NCI-H2107 (cell line): ENCODE measurements around the gene HFE.
"Not testable (repeated sequence)": the region's sequence is repeated elsewhere in the genome, so short reads cannot be mapped to it uniquely, and the experiment has no call there.

Source experiments
- DNase-seq: peaks from one replicate; lab custom pipeline; 2025; lab: John Stamatoyannopoulos, UW

The HFE gene

DNA sequence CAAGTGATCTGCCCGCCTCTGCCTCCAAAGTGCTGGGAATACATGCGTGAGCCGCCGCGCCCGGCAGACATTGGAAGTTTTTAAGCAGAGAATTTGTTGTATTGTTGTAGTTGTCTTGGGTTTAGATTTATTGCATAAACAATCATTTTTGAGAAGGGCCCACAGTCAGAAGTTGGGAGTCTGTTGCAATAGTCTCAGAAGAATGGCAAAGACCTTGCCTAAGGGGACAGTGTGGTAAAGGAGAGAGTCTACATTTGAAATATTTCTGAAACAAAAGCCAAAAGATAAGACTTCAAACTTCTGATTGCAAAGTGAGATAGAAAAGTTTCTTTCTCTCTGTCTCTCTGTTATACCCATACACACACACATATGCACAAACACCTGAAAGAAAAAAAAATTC lies 22.5 kb downstream of the HFE start:
- DNase-seq = no peak

DNA sequence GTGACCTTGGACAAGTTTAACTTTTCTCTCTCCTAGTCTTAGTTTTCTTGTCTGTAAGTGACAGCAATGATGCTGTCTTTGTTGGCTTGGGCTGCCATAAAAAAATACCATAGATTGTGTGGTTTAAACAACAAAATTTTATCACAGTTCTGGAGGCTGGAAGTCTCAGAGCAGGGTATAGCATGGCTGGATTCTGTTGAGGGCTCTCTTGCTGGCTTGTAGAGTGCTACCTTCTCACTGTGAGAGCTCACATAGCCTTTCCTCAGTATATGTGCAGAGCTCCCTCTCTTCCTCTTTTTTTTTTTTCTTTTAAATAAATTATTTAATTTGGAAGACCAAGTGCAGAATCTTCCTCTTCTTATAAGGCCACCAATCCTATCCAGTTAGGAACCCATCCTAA lies 26.3 kb downstream of the HFE start:
- no peak for DNase-seq

- DNase-seq = no peak
Measured at GRCh38 chr6:26115226-26115625, 28.0 kb downstream of the HFE start.

- DNase-seq = no peak
Measured at GRCh38 chr6:26116267-26116666, 29.0 kb downstream of the HFE start.

DNA sequence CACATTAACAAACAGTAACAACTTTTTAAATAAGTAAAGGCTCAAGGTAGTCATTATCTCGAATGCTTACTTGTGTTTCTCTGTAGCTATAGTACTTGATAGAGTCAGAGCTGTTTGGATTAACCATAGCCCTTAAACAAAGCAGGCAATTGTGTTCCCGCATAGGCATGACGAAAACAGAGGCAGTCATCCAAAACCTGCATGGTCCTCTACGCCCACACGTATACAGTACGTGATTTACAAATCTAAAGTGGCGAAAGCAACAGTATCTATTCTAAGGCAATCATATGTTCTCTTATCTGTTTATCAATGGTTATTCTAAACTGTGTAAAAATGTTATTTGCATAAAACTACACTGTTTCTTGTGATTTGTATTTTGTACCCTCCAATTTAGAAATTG lies 31.8 kb downstream of the HFE start:
- peak; percentile 39 for DNase-seq

GRCh38 chr6:26120115-26120514 lies 32.9 kb downstream of the HFE start:
- DNase-seq = not testable (repeated sequence)

DNA sequence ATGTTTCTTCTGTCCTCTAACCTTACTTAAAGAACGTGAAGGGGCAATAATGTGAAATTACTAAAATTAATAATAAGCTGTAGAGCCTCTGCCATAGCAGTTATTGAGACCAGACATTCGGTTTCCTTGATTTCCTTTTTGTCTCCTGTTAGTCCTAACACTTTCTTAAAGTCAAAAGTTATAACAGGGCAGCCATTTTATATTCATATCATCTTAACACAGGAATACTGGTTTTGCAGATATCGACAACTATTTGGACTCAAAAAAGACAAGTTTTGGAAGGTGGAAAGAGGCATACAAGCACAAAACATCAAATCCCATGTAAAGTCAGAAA lies 33.5 kb downstream of the HFE start:
- DNase-seq = no peak

DNA sequence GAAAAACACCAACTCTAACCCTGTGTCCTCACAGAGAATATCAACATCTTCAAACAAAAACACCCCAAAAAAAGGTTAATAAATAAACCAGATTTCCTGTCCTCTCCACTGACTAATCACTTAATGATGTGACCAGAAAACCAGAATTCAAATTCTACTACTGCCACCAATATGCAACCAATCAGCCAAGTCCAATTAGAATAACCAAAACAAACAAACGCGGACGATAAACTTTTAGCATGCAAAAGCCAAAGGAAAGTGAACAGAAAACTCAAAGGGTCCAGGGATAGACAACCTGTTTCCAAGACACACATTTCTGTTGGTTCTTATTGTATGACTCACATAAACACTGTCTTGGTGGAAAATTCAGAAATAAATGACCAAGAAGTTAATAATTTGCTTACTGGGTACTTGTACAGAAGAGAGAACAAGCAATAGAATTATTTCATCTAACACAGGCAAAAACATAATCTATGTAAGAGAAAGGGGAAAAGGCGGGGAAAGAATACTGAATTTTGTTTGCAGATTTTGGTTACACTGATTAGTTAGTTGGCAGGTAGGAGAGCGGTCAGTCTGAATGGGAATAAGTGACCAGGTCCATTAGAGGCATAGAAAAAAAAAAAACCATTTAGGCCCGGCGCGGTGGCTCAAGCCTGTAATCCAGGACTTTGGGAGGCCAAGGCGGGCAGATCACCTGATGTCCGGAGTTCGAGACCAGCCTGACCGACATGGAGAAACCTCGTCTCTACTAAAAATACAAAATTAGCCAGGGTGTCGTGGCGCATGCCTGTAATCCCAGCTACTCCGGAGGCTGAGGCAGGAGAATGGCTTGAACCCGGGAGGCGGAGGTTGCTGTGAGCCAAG lies 34.1 kb downstream of the HFE start:
- DNase-seq = no peak

DNA sequence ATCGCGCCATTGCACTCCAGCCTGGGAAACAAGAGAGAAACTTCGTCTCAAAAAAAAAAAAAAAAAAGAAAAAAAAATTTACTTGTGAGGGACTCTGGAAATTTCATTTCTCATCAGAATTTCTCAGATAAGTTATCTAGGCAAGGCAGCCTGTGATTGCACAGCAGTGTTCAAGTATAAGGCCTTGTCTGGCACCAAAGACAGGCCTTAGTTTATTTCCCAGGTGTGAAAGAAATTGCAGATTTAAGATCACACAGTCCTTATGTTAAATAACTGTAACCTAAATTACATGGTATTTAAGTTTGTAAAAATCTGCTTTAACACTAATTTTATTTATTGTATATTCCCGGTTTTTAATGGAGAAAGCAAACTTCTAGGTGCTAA lies 34.8 kb downstream of the HFE start:
- DNase-seq = no peak

- no peak for DNase-seq
Measured at GRCh38 chr6:26122402-26122792, 35.2 kb downstream of the HFE start.

DNA sequence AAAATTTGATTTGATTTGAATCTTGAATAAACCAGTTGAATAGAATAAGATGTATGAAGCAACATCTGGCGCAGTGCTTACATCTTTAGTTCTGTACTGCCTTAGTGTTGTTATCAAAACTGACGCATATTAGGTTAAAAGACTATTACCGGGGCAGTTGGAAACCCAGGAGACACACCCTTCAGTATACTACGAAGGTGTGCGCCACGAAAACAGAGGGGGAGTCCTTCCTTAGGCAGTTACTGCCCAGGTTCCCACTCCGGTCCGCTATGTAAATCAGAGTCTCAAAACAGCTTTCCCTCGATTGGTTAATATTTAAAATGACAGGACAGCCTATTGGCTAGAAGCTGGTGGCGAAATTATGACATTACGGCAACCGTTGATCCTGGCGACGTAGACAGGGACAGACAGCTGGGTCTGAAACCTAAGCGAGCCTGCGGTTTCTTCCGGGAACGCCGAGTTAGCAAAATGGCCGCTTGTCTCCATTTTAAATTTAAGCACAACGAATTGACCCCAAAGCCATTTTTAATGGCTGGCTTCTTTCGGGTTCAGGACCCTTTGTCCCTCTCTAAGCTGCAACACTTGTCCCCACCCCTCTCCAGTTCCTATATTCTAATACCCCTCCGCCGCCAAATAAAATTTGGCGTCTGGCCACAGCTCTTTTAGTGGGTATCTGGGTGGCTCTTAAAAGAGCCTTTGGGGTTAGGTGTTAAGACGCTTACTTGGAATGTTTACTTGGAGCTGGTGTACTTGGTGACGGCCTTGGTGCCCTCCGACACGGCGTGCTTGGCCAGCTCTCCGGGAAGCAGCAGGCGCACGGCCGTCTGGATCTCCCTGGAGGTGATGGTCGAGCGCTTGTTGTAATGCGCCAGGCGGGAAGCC lies 35.8 kb downstream of the HFE start:
- DNase-seq = peak; percentile 84

- DNase-seq = no peak
Measured at GRCh38 chr6:26123675-26123946, 36.4 kb downstream of the HFE start.

DNA sequence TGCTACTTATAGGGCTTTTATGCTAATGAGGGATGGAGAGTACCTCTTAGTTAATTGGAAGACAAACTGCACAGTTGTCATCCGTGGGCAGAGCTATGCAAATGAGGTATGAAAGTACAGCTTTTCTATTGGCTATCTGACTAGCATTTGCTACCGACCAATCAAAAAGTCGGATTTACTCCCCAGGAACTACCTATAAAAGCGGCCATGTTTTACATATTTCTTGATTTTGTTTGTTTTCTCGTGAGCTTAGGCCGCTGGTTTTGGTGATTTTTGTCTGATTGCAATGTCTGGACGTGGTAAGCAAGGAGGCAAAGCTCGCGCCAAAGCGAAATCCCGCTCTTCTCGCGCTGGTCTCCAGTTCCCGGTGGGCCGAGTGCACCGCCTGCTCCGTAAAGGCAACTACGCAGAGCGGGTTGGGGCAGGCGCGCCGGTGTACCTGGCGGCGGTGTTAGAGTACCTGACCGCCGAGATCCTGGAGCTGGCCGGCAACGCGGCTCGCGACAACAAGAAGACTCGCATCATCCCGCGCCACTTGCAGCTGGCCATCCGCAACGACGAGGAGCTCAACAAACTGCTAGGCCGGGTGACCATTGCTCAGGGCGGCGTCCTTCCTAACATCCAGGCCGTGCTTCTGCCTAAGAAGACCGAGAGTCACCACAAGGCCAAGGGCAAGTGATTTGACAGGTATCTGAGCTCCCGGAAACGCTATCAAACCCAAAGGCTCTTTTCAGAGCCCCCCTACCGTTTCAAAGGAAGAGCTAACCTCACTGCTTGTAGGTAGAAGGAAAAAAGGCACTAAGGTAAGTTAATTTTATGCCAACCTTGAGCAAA lies 36.9 kb downstream of the HFE start:
- DNase-seq = peak; percentile 69

- DNase-seq = no peak
Measured at GRCh38 chr6:26124781-26125685, 37.8 kb downstream of the HFE start.

- DNase-seq = no peak
Measured at GRCh38 chr6:26126394-26127235, 39.4 kb downstream of the HFE start.

DNA sequence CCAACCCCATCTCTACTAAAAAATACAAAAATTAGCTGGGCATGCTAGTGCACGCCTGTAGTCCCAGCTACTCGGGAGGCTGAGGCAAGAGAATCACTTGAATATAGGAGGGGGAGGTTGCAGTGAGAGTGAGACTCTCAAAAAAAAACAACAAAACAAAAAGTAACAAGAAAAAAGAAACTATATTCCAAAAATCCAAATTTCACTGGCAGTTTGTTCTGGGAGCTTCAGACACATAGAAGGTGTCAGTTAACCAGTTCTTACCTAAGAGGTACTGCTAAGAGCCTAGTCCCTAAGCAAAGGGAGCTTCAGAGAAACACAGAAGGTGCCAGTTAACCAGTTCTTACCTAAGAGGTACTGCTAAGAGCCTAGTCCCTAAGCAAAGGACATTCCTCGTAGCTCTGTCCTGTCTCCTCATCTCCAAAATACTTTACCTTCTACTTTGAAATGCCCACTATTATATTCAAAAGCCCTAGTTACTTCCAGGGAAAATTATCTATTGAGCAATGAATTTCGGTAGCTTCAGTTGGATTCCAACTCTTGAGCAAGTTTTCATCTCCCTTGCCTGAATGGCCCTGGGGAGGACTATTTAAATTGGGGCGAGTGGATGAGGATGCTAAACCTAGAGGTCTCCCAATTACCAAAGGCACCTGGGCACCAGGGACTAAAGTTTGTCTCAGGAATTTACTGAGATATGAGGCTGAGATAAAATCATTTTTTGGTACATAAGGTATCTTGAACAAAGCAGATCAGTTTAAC lies 41.0 kb downstream of the HFE start:
- DNase-seq = no peak

GRCh38 chr6:26129656-26130055 lies 42.4 kb downstream of the HFE start:
- no peak for DNase-seq

DNA sequence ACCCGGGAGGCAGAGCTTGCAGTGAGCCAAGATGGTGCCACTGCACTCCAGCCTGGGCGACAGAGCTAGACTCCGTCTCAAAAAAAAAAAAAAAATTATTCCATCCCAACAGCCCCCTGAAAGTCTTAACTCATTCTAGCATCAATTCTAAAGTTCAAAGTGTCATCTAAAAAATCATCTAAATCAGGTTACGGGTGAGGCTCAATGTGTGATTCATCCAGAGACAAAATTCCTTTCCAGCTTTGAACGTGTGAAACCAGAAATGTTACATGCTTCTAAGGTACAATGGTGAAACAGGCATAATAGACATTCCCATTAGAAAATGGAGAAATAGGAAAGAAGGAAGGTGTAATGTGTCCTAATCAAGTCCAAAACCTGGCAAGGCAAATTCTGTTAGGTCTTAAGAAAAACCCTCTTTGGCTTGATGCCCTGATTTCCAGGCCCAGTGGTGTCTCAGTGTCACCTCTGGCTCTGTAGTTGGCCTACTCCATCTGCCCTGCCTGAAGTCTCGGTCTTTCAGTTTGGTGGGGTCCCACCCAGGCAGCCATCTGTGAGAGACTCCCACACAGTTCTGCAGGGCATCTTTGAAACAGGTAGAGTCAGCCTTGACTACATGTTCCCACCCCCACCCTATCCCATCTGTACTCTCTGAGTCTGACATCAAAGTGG lies 43.5 kb downstream of the HFE start:
- no peak for DNase-seq

DNA sequence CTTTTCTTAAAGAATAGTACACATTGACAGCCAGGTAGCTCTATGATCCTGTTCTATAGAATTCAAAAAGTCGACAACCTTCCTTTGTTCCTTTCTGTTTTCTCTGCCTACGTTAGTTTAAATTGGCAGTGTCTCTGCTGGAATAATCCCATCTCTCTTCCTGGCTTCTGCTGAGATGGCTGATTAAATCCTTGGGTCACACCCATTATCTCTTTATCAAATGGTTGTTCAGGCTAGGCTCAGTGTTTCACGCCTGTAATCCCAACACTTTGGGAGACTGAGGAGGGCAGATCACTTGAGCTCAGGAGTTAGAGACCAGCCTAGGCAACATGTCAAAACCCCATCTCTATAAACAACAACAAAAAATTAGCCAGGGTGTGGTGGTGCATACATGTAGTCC lies 44.4 kb downstream of the HFE start:
- no peak for DNase-seq
